HG03378 (cell line): ENCODE results near the gene KCND2.
"Not testable (repeated sequence)": the region's sequence is repeated elsewhere in the genome, so short reads cannot be mapped to it uniquely, and the experiment has no call there.

Experiments
- ATAC-seq: cut with Tn5 transposase; IDR thresholded peaks from one replicate; pipeline ENCODE4 v1.9.1; 2021; ENCODE audit warnings: mild to moderate bottlenecking, moderate library complexity; ENCODE audit not compliant: unreplicated experiment

Gene KCND2

DNA sequence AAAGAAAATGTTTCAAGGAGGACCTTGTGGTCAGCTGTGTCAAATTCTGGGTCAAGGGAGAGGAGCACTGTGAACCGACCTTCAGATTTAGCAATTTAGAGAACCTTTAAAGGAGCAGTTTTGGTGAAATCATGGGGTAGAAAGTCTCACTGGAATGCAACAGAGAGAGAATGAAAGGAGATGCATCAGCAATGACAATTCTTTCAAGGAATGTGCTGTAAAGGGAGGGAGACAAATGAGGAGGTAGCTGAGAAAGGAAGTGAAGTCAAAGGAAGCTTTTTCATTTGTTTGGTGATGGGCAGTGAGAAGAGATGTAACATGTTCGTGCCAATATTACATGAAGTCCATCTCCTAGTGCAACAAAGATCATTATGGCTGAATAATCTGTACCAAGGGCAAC is 418.9 kb downstream of the KCND2 start:
- ATAC-seq, result no peak

DNA sequence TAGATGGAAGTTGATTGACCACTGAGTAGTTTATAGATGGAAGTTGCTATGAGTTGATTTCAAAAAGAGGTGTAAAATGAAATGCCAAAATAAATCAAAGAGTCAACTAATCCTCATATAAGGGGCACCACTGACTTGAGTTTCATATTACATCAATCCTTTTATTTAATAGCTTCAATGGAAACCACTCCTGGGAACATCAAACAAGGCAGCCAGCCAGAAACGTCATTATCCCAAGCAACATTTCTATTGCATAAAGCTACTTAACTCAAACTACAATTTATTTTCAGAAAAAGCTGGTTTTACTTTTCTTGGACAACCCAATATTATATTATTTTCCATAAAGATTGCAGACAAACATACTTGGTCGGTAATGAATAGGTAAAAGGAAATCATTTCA is 422.9 kb downstream of the KCND2 start:
- ATAC-seq, result no peak

DNA sequence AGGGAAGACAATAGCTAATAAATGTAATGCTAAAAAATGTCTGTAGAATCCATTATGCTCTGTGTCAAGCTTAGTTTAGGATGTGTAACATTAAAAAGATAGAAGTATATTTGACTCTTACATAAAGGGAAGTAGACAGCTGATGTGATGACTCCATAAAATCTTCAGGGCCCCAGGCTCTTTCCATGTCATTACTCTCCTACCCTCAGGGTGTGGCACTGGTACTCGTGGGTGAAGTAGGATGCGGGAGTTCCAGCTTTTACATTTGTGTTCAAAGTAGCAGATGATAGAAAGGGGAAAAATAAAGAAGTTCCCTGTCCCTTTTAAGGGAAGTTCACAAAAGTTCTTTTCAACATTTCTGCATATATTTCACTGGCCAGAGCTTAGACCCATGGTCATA is 427.8 kb downstream of the KCND2 start:
- no peak for ATAC-seq

DNA sequence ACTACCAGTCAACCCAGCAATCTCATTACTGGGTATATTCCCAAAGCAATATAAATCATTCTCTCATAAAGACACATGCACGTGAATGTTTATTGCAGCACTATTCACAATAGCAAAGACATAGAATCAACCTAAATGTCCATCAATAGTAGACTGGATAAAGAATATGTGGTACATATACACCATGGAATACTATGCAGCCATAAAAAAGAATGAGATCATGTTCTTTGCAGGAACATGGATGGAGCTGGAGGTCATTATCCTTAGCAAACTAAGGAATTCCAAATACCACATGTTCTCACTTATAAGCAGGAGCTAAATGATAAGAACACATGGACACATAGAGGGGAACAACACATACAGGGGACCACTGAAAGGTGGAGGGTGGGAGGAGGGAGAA is 429.4 kb downstream of the KCND2 start:
- ATAC-seq, result not testable (repeated sequence)

DNA sequence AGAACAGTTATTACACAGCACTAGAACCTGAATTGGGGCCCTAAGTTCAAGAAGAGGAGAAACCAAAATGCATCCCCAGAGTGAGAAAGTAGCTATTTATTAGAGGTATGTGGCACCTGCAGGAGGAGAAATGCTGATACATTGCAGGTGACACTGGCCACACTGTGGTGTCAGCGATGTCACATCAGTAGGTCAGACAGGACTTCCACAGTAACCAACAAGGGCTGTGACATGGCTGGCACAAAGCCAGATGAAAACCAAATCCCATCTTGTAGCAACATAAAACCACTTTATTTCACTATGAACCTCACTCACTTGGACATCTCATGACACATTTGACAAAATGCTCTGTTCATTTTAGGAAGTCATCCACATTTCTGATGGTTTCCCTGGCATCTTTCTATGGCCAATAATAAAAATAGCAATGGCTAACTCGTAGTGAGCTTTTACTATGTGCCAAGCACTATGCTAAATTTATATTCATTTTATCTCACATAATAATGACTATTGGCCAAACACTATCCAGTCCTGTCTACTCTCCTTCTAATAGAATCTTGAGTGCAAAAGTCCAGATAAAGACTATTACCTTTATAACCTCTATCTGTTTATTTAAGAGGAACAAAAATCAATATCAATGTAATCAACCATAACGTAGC is 430.7 kb downstream of the KCND2 start:
- ATAC-seq, result no peak

DNA sequence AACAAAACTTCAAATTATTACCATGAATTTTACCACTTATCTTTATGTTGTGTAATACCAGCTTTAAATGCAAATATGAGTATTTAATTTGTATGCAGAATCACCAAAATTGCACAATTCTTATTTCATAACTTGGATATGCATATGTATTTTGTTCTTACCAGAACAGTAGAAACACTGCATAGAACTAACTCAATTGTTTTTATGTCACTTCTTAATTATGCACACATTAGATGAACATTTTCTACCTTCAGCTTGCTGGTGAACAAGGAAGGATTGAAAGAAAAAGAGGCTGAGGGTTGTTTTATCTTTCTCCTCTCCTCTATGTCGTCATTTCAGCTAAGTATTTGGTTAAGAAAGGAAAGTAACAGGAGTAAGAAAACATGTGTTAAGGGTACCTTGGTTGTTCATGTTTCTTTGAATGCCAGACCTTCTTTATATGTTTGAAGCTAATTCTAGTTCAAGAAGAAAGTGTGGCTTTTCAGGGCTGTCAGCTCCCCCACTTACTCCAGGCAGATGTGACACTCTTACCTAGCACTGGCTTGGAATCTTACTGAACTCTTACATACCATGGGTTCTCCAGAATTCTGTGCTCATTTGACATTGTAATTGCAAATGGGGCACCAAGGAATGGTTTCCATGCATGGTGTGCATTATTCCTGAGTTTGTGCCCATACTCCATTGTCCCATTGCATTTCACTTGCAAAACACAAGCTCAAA is 436.4 kb downstream of the KCND2 start:
- ATAC-seq, result no peak

DNA sequence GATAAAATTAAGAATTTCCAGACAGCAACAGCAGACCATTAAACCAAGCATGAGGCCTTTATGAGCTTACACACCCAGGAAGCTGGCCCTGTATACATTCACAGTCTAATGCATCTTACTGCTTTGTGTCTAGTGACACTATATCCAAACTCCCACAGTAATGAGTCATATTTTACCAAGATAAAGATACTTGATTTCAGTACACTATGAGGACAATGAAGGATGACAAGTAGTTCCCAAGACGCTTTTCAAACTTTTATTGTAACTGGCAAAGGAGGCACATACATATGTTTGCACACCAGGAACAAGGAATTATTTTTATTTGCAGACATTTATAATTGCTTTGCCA is 437.0 kb downstream of the KCND2 start:
- no peak for ATAC-seq

DNA sequence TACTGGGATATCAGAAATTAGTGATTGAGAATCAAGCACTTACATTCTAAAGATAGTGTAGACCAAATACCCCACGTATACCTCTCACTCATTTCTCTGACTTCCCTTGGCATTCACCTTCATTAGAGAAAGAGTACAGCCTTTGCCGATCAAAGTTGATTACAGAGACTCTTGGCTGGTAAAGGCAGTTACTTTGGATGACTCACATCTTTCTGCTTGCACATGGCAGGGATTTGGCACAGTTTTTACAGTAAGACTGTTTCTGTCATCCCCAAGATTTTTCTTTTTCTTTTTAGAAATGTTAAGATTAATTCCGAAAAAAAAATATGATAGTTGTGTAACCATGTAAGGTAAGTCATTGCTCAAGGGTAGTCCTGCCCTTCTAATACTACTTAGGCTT is 442.0 kb downstream of the KCND2 start:
- ATAC-seq, result no peak

DNA sequence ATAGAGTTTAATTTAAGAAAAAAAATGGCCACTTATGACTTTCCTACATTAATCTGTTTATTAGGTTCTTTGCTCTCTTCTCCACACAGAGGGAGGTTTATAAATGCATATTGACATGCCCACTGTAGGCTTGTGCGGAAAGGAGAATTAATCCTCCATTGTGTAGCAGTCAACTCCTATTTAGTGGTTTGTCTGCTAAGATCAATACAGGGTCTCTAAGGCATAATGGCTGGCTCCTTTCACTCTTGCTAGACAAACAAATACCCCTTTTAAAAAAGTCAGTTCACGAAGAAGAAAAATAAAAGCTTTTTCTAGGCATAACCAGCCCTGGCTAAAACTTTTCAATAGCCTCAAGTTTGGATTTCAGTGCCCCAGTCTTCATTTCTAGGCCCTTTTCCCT is 443.3 kb downstream of the KCND2 start:
- ATAC-seq, result no peak

DNA sequence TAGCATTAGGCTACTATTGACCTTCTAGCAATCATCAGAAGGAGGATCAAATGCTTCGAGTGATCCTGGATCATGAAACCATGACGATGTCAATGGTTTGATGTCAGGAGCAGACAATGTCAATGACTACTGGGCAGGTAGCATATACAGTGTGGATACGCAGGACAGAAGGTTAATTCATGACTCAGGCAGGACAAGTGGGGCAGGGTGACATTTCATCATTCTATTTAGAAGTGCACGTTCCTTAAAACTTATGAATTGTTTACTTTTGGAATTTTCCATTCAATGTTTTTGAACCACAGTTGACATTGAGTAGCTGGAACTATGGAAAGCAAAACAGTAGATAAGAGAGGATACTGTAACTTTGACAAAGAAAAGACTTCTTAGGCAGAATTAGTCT is 444.2 kb downstream of the KCND2 start:
- no peak for ATAC-seq

DNA sequence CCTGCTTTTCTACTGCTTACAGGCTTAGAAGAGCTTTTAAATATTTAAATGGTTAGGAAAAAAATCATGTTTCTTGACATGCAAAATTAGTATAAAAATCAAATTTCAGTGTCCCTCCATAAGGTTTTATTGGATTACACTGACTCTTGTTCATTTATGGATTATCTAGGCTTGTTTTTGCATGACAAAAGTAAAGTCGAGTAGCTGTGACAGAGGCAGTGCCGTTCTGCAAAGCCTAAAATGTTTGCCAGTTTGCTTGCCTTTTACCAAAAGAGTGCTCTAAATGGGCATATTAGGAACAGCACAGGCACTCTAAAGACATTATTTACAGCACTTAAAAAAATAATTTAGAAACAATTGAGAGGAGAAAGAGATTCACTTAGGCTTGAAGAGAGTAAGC is 445.4 kb downstream of the KCND2 start:
- no peak for ATAC-seq

DNA sequence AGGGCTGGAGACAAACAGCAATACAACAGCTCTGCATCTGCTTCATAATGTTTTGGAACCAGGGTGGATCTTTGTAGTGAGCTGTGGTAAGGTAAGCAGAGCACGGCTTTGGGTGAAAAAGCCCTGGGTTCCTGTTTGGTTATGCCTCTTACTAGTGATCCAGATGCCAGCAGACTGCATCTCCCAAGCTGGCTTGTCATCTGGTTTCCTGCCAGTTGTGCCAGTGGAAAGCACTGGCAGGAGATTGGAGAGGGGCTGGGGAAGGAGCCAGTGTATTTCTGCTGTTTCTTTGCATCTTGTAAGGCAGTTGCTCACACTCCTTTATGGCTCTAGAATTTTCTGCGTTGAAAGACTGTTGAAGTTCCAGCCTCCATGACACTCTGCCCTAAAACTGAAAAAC is 447.3 kb downstream of the KCND2 start:
- ATAC-seq, result no peak

DNA sequence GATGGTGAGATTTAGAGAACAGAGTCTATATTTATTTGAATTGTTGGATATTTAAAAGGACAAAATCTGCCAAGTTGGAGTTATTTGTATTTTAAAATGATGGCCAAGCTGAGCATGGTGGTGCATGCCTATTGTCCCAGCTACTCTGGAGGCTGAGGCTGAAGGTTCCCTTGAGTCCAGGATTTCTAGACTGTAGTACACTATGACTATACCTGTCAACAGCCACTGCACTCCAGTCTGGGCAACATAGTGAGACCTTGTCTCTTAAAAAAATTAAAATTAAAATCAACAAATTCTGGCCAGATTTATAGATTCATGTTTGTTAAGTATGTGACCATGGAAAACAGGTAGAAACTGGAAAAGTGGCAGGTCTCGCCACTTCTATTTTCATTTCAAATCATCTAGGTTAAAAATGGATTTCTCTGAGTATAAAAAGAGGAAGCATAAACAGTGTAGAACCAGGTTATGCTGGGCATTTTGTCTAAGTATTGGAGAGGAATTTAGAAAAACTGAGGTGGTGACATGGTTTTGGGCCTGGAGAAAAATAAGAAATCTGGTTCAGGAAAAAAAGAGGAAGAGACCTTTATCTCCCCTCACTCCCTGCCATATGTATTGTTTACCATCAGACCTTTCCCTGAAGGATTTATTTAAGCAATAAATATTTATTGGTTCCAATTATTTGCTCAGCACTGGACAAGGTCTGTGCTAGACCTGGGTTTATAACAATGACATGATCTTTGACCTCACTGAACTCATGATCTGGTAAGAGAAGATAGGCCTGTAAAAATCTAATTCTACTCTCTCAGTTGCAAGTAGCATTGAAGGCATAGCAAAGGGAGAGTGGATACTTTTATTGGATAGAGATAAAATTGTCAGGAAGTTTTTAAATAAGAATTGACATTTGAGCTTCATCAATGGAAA is 450.8 kb downstream of the KCND2 start:
- ATAC-seq, result no peak

DNA sequence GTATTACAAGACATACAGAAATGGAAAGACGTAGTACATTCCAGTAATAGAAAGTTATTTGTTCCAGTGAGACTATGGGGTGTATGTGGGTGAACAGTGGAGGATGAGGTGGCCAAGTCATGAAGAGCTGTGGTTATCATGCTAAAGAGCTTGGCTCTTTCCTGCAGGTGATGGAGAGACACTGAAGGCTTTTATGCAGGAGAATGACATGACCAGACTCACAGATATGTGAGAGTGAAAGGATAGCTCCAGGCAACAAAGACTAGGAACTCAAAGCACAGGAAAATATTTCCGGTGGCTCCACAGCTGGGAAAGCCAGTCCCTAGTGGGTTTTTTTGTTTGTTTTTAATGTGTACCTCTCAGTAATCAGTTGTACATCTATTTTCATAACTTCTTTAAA is 451.5 kb downstream of the KCND2 start:
- no peak for ATAC-seq

DNA sequence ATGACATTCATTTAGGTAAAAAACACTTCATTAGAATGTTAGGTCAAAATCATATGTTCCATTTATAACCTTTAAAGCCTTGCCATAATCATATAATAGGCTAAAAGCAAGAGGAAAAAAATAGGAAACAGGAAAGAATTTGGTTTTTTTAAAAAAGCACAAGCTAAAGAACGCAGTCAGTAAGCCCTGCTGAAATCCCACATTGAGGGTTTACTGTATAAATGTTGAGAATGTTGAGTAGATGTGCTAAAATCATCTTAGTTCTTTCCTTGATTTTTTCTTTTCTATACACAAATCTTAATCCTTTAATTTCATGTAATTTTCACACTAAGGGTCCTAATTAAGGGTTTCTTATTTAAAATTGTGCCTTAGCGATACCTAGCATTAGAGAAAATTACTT is 452.0 kb downstream of the KCND2 start:
- ATAC-seq, result no peak

DNA sequence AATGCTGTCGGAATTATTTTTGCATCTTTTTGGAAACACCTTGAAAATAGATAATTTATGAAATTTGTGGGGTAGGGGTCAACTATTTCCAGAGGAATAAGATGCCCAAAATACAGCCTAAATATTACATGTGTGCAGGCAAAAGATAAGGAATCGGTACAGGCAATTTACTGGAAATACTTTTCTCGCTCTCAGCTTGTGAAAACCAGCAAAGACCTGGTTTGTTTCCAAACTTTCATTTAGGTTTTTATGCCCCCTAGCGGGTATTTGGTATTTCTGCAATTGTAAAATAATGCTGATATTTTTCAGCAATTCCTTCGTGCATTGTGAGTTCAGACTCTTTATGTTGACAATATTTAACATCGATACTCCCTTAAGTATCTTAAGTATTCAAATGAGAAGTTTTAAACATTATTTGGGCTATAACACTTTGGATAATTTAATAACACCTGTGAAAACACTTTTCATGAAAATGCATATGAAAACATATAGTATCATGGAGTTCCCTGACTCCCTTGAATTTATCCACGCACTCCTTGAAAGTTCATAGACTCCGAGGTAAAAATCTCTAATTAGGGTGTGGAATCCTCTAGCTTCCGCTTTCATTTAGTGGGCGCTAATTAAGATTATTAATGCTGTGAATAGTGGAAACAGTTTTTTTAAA is 452.5 kb downstream of the KCND2 start:
- no peak for ATAC-seq

DNA sequence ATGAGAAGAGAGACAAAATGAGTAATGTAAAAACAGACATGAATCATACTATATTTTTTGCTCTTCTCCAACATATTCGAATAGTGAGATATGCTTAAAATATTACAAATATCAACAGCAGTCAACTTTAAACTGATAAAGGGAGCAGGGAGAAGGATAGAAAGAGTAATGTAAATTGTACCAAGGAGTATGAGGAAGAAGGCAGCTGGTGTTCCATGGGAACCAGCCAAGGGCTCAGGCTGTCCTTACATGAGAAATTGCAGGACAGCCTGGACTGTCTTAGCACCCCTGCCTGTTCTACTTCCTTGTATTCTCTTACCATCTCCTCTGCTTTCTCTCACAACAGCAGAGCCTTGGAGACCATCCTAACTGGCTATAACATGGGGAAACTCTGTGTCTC is 456.3 kb downstream of the KCND2 start:
- no peak for ATAC-seq

DNA sequence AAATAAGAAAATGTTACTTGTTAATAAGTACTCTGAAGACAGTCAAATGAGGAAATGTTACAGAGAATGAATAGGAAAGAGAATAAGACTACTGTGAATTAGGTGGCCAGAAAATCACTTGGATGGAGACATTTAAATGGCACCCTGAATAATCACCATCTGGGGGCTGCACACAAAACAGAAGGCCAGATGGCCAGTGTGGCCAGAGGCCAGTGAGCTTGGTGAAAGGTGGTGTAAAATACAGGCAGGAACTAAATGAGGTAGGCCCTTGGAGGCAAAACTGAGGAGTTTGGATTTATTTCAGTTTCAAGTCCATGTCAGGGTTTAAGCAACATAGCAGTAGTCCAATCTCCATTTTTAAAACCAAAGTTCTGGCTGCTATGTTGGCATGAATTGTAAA is 458.3 kb downstream of the KCND2 start:
- ATAC-seq, result no peak

DNA sequence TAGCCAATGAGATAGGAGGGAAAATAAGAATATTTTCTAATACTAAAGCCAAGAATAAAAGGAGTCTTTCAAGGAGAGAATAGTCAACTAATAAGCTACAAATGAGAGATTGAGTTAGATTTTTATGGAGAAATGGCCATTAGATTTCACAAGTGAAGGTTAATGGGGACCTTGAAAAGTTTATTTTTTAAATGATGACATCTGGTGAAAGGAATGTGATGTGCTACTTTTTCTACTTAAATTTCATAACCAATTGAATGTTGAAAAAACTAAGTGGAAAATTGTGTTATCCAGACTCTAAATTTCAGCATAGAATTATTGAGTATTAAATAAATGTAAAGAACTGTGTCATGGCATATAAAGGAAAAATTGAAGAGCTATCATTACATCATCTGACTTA is 459.3 kb downstream of the KCND2 start:
- ATAC-seq, result no peak

DNA sequence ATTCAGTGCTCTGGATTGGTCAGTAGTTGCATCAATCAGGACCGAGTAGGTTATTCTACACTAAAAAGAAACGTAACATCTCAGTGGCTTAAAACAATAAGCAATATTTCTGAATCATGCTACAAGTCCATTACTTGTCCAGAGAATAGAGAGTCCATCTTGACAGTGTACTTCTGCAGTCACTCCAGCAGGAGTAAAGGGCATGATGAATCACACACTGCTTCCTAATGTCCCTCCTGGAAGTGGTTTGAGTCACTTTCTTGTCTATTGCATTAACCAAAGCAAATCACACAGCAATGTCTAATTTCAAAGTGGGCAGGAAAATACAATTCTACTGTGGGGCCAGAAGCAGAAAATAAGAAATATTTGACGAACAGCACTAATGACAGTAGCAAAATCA is 460.2 kb downstream of the KCND2 start:
- ATAC-seq, result no peak

DNA sequence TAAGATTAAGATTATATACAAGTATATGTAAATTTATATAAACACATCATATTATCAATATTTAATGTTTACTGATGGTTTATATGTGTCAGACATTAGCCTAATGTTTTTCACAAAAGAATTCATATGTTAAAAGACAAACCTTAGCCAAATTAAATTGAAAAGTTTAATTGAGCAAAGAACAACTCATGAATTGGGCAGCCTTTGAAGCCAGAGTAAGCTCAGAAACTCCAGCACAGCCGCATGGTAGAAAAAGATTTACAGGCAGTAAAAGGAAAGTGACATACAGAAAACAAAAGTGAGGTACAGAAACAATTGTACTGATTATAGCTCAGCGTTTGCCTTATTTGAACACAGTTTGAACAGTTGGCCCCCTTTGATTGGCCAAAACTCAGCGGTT is 460.9 kb downstream of the KCND2 start:
- ATAC-seq, result no peak
